Measurements from ENCODE around the gene OR6C68.
"Not testable (repeated sequence)": the region's sequence is repeated elsewhere in the genome, so short reads cannot be mapped to it uniquely, and the experiment has no call there.

OR6C68 gene

GRCh38 chr12:55492078-55492477, at the start of gene OR6C68:
Gene OR6C68 (plus strand): TSS chr12:55492378. CDS start chr12:55492378, 0 bp downstream.
- no peak for DNase-seq
- in situ Hi-C loops (cut with MboI; ENCODE audit: low pct_unique_long_range_greater_than_20kb, low sequenced_read_pairs): no loop called here

DNA sequence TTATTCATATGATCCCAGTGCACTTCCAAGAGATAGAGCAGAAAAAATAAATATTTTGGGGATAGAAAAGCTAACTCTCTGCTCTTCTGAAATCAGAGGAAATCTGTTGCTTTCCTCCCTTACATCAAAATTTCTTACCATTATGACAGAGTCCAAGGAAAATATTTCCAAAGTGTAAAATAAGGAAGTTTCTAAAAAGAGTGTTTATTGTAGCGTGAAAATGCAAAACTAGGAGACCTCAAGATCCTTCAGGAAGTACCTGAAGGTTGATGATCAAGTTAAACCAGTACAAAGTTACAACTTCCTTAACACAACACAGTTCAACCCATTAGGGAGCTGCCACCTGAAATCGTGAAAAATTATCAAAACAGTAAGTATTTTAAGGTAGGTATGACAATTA, 48.4 kb upstream of the OR6C68 start, which contains the start of gene OR6C2:
OR6C2 (plus strand) TSS at position 301 of the 400 bp plus-strand sequence. CDS start 8,138 bp downstream, outside the sequence.
- peak; percentile 38 for DNase-seq
- in situ Hi-C loops (cut with MboI; ENCODE audit: low pct_unique_long_range_greater_than_20kb, low sequenced_read_pairs): no loop called here

- in situ Hi-C loops (cut with MboI; ENCODE audit: low pct_unique_long_range_greater_than_20kb, low sequenced_read_pairs): no loop called here
- DNase-seq: no peak
Measured at GRCh38 chr12:55445357-55445756, 46.8 kb upstream of the OR6C68 start.

DNA sequence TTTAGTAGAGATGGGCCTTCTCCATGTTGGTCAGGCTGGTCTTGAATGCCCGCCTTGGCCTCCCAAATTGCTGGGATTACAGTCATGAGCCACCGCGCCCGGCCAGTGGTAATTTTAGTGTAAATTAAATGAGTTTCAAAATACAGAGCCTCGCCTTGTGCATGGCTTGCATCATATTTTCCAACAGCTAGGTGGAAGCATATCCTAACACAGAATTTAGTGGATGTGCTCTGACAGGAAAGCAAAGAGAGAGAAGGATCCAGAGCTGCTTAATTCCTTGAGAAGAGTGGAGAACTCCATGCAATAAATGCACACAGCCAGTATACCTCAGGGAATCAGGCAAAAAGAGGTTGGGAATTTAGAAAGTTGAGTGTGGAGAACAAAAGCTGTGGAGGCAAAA, 45.9 kb upstream of the OR6C68 start:
- in situ Hi-C loops (cut with MboI; ENCODE audit: low pct_unique_long_range_greater_than_20kb, low sequenced_read_pairs): no loop called here
- peak; percentile 70 for DNase-seq

DNA sequence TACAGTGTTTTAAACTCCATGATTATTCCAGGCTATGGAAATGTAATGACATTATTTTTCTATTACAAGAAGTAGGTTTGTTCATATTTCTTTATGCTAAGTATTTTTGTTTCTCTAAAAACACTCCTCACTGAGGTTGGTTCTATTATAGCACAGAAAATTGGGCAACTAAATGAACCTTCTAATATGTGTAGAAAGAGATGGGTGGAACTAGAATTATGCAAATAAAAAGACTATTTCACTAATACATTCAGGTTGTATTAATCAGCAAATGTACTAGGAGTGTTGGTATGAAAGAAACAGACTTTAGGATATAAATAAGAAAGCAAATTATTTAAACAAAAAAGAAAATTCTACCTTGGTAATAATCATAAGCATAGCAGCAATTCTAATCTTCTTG, 43.4 kb upstream of the OR6C68 start:
- in situ Hi-C loops (cut with MboI; ENCODE audit: low pct_unique_long_range_greater_than_20kb, low sequenced_read_pairs): no loop called here
- no peak for DNase-seq

- DNase-seq; in situ Hi-C loops (cut with MboI; ENCODE audit: low pct_unique_long_range_greater_than_20kb, low sequenced_read_pairs): not testable (repeated sequence)
Measured at GRCh38 chr12:55464926-55465325, 27.3 kb upstream of the OR6C68 start.

DNA sequence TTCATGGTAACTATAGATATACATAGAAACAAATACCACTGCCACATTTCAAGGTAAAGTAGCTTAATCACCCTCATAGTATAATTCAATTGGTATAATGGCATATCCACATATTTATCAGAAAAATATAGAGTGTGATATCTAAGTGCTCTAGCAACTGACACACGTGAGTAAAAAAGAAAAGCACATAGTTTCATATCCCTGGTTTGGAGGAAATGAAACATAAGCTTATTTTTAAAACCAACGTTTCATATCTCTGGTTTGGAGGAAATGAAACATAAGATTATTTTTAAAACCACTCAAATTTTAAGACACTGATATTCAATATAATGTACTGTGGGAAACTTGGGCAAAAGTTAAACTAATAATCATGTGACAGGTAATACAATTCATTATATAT, 24.3 kb upstream of the OR6C68 start:
- in situ Hi-C loops (cut with MboI; ENCODE audit: low pct_unique_long_range_greater_than_20kb, low sequenced_read_pairs): no loop called here
- no peak for DNase-seq

DNA sequence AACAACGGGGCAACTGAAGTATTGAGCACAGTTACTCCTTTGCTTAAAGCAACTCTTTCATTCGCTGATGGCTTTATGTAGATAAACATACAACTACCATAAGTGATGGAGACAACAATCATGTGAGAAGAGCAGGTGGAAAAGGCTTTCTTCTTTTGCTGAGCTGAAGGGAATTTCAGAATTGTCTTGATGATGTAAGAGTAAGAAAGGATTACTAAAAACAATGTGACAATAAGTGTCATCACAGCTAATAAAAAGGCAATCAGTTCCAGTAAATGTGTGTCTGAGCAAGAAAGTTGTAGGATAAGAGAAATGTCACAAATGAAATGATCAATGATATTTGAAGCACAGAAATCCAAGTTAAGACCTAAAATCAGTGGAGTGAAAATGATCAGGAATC, 22.9 kb upstream of the OR6C68 start:
- no peak for DNase-seq
- in situ Hi-C loops (cut with MboI; ENCODE audit: low pct_unique_long_range_greater_than_20kb, low sequenced_read_pairs): no loop called here

DNA sequence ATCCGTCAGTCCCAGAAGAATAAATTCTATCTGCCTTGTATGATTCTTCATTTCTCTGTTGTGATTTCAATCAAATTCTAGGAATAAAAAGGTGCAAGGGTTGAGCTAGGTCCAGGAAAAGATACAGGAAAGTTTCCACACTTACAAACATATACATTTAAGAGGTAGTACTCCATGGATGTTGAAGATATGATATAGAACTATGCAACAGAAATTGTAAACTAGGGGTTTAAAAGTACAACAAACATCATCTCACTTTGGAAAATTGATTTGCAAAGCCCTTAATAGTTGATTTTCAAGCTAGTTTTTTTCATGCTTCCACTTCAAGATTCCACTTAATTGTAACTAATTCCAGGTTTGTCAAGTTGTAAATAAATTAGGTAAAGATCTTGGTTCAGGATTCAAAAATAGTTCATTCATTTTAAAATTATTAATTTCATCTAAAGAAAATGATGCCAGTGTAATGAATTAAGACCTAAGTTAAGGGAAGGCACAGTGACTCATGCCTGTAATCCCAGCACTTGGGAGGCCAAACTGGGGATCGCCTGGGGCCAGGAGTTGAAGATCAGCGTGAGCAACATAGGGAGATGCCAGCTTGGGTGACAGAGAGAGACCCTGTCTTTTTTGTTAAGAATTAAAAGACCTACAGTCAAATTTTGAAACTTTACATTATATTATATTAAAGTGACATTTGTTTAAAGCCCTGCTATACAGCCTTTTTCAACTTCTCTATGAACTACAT, 21.9 kb upstream of the OR6C68 start, which contains the start of gene OR6C70:
OR6C70 (minus strand) TSS at position 51 of the 742 bp plus-strand sequence; CDS start at position 51, 0 bp downstream.
- in situ Hi-C loops (cut with MboI; ENCODE audit: low pct_unique_long_range_greater_than_20kb, low sequenced_read_pairs): no loop called here
- DNase-seq: no peak

DNA sequence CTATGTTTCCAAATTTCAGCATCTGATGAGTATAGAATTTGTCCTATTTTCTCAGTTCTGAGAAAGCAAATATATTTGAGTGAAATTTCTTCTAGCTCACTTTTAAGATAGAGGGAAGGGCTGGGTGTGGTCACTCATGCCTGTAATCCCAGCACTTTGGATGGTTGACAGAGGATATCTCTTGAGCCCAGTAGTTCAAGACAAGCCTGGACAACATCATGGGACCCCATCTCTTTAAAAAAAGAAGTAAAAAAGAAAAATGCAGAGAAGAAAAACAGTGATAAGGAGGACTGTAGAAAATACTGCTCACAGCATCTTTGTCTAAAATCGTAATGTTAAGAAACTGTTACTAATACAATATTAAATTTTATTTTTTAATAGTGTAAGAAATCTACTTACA, 19.9 kb upstream of the OR6C68 start:
- DNase-seq: no peak
- in situ Hi-C loops (cut with MboI; ENCODE audit: low pct_unique_long_range_greater_than_20kb, low sequenced_read_pairs): no loop called here

GRCh38 chr12:55479136-55479535, 13.0 kb upstream of the OR6C68 start:
- DNase-seq; in situ Hi-C loops (cut with MboI; ENCODE audit: low pct_unique_long_range_greater_than_20kb, low sequenced_read_pairs): not testable (repeated sequence)

DNA sequence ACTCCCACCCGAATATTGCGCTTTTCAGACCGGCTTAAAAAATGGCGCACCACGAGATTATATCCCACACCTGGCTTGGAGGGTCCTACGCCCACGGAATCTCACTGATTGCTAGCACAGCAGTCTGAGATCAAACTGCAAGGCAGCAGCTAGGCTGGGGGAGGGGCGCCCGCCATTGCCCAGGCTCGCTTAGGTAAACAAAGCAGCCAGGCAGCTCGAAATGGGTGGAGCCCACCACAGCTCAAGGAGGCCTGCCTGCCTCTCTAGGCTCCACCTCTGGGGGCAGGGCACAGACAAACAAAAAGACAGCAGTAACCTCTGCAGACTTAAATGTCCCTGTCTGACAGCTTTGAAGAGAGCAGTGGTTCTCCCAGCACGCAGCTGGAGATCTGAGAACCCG, 7.9 kb upstream of the OR6C68 start:
- in situ Hi-C loops (cut with MboI; ENCODE audit: low pct_unique_long_range_greater_than_20kb, low sequenced_read_pairs); DNase-seq: not testable (repeated sequence)

DNA sequence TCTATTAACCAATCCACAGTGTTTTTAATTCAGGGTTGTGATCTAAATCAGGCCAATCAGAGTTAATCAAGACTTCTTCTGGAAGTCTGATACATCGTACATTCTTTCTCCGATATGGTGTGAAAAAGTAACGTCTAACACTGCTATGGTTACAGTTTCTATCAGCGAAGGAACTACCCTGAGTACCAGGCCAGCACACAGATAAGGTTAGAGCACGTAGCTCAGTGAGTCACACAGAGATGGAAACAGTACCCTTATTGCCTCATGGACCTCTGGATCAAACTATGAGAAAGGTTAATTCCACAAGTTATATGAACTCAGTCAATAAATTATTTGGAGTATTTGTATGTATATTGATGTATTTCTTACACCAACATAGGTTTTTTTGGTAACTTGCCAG, 3.3 kb downstream of the OR6C68 start:
- DNase-seq: no peak
- in situ Hi-C loops (cut with MboI; ENCODE audit: low pct_unique_long_range_greater_than_20kb, low sequenced_read_pairs): no loop called here

DNA sequence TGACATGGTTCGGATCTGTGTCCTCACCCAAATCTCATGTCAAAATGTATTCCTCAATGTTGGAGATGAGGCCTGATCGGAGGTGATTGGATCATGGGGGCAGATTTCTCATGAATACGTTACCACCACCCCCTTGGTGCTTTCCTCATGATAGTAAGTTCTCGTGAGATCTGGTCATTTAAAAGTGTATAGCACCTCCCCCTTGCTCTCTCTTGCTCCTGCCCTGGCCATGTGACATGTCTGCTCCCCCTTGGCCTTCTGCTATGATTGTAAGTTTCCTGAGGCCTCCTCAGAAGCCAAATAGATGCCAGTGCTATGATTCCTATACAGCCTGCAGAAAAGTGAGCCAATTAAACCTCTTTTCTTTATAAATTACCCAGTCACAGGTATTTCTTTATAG, 7.1 kb downstream of the OR6C68 start:
- in situ Hi-C loops (cut with MboI; ENCODE audit: low pct_unique_long_range_greater_than_20kb, low sequenced_read_pairs): no loop called here

DNA sequence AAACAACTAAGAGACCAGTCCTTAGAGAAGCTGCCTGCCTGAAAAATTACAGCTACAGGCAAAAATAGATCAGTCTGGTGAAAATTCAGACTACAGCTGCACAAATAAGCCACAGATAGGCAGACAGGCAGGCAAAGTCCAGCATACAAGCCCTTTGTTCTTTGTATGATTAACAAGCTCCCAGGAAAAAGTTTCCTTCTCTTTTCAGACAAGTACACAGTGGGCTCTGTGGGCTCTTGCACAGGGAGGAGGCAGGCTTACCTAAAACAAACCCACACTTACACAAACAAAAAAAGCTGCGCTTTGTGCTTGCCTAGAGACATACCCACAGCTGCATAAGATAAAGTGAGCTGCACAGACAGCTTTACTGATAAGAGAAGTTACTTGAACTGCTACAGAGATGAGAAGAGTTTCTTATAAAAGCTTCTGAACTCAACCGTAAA, 7.7 kb downstream of the OR6C68 start:
- peak; percentile 76 for DNase-seq
- in situ Hi-C loops (cut with MboI; ENCODE audit: low pct_unique_long_range_greater_than_20kb, low sequenced_read_pairs): no loop called here

More for the DNA sequence above, 7.1 kb downstream of the OR6C68 start:
- no peak for DNase-seq

DNA sequence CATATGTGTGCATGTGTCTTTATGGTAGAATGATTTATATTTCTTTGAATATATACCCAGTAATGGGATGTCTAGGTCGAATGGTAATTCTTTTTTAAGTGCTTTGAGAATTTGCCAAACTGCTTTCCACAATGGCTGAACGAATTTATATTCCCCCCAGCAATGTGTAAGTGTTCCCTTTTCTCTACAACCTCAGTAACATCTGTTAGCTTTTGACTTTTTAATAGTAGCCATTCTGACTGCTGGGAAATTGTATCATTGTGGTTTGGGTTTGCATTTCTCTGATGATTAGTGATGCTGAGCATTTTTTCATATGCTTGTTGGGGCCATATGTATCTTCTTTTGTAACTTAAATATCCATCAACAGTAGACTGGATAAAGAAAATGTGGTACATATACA, 9.4 kb downstream of the OR6C68 start:
- no peak for DNase-seq
- in situ Hi-C loops (cut with MboI; ENCODE audit: low pct_unique_long_range_greater_than_20kb, low sequenced_read_pairs): no loop called here

DNA sequence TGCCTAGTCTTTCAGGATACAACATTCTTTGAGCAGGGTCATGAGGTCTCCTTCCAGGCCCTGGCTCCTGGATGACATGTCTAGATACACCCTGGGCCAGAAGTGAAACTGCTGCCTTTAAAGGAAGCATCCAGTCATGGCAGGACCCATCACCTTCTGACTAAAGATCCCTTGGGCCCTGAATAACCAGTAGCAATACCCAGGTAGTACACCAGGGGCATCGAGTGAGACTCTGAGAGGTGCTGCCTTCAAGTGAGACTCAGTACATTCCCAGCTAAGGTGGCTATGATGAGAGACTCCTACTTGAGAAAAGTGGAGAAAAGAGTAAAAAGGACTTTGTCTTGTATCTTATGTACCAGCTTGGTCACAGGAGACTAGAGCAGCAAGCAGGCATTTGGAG, 23.5 kb downstream of the OR6C68 start:
- DNase-seq: no peak
- in situ Hi-C loops (cut with MboI; ENCODE audit: low pct_unique_long_range_greater_than_20kb, low sequenced_read_pairs): no loop called here

DNA sequence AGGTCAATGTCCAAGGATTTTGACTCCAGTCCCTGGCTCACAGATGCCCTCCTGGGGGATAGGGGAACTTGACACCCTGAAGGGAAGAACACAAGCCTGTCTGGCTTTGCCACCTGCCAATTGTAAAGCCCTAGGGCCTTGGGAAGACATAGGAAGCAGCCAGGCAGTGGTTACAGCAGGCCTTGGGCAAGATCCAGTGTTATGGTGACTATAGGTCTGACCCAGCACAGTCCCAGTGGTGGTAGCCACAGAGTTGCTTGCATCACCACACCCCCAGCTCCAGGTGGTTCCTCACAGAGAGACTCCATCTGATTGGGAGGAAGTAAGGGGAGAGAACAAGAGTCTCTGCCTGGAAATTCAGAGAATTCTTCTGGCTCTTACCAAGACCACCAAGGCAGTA, 24.2 kb downstream of the OR6C68 start:
- in situ Hi-C loops (cut with MboI; ENCODE audit: low pct_unique_long_range_greater_than_20kb, low sequenced_read_pairs): no loop called here

More for the DNA sequence above, 24.2 kb downstream of the OR6C68 start:
- DNase-seq: no peak
